Esophagus muscularis mucosa (tissue), 4 donors: ENCODE measurements around the gene ZMYM2.

Experiments
- CTCF ChIP-seq, 3 experiments: fragments of 200-600 bp in 2 of 3; fragments of 450-650 bp in 1 of 3; sonication (generic) in 2 of 3; IDR thresholded peaks; one replicate each; pipeline ENCODE4 v1.5.1; 2017 to 2019; ENCODE audit warnings: antibody characterized with exemption in 3 of 3, mild to moderate bottlenecking in 2 of 3, moderate library complexity in 1 of 3
- EP300 ChIP-seq: sonication (generic); formaldehyde crosslinking; IDR thresholded peaks from one replicate; pipeline ENCODE4 v1.6.1; 2017; ENCODE audit warnings: antibody characterized with exemption
- POLR2A ChIP-seq: fragments of 450-650 bp; IDR thresholded peaks from one replicate; pipeline ENCODE4 v1.6.1; 2017; ENCODE audit warnings: antibody characterized with exemption, moderate library complexity, mild to moderate bottlenecking, low read depth
- POLR2AphosphoS5 ChIP-seq, 2 donors: sonication (generic); formaldehyde crosslinking; IDR thresholded peaks; one replicate each; pipeline ENCODE4 v1.6.1; 2017; ENCODE audit warnings: antibody characterized with exemption in 2 of 2

- TF ChIP-seq CTCF (IDR thresholded peaks at IDR 0.05) (no peak), POLR2A (no peak), EP300 (no peak), POLR2AphosphoS5 (IDR thresholded peaks at IDR 0.05) (no peak)
Measured at GRCh38 chr13:20017365-20017711, 58.8 kb downstream of the ZMYM2 start.
